Ramos (cell line): ENCODE measurements around the gene NRG3.

Experiments used
- in situ Hi-C: fragments of 300-500 bp; cut with MboI; formaldehyde crosslinking; loops from one replicate; pipeline ENCODE4 v1.14.3; 2022; ENCODE audit warnings: low sequenced_read_pairs; ENCODE audit not compliant: unreplicated experiment

The NRG3 gene

DNA sequence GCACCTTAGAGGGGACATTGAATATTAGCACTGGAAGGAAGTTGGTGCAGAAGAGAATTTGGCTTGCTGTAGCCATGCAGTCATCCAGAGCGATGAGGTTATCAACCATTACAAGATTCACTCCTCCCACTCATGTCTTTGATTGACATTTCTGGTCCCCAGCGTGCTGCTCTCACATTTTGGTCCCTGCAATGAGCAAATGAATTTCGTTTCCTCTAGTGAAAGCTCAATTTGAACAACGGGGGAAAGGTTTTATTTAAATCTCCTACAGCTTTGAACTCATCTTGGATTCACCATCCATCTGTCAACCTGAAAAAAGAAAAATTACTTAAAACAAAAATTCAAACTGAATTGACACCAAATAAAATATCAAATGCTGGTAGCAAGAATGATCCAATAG is 975.2 kb downstream of the NRG3 start:
- in situ Hi-C loops: no loop called here

DNA sequence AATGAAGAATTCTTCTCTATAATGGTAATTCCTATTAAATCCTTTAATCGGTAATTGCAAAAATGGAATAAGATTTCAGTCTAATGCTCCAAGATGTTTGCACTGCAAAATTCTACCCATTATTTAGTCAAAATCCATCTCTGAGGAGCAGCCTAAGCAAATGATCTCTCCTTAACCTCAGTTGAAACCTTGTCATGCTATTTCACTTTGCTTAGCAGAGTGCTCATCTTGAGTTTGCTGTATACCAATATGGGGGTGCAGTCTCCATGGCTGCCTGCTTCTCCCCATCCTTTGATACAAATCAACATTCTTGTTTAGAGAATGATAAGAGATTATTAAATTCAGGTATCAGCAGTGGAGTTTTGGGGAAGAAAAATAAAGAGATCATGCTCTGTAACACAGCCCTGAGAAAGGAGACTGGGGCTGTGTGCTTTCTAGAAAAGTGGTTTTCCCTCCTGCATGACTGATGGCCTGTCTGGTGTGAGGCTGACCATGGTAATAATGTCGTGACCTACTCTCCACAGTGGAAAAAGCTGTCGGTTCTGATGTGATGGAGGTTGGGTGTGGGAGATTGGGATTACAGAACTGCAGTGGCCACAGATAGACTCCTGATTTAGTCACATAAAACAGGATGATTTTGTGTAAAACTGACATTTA is 982.1 kb downstream of the NRG3 start:
- in situ Hi-C loops: no loop called here

DNA sequence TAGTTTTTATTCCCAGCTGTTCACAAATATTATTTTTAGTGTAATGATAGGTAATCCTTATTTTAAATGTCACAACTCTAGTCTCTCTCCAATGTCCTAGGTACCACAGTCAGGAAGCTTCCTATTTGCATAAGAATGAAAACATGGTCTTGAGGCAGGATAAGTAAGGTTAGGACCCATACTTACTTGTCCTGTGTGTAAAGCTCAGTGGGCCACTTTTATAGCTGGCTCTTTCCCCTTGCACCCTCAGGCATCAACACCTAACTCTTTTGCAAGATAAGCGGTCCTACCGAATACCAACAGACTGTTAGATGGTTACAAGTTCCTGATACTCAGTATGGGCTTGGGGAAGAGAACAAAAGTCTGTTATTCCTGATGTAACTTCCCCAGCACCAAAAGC is 986.9 kb downstream of the NRG3 start:
- in situ Hi-C loops: no loop called here

DNA sequence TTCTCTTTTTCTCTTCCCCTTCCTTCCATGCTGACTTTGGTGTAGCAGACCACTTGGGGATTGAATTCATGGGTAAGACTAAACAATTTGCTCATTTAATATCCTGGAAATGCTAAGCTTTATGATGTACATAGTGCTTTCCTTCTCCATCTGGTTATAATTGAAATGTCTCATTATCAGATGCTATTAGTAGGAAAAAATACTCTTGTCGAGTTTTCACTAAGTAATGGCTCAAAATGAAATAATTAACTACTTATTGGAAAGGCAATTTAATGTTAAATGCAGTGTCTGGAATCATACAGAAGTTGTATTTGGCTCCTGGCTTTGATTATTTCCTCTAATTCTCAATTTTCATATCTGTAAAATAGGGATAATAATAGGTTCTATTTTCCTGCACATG is 990.4 kb downstream of the NRG3 start:
- in situ Hi-C loops: no loop called here

DNA sequence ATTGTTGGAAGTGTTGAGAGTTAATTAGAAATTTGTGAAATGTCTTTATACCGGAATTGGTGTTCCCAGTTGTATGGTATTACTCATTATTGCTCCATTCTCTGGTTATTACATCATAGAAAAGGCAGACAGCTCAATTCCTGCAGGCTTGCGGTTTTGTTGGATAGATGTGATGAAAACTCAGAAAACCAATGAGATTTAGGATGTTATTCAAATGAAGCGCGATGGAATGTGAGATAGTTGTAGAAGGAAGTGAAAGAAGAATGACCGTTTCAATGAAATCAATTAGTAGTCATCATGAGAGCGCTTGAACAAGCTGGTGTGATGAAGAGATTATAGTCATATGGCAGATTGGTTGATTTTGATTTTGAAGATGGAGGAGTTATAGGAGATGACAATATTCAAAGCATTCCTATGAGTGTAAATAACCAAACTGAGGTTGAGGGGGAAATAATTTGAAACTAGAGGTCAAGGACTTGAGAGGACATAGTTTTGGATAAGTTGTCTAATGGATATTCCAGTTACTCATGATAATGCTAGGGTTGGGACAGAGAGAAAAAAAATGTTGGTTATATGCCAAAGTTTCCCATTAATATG is 991.5 kb downstream of the NRG3 start:
- in situ Hi-C loops: no loop called here

DNA sequence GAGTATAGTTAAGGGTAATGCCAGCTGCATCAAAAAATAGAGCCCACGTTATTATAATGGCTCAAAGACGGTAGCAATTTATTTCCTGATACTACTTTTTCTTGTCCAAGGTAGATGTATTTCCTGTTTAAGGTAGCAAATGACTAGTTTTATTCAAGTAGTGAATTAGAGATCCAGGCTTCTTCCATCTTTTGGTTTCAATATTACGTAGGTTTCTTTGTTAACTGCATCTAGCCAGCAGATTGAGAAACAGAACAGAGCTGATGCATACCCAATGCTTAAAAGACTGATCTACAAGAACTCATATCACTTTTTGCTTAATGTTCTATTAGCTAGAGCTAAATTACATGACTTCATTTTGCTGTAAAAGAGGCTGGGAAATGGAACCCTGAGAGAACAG is 992.1 kb downstream of the NRG3 start:
- in situ Hi-C loops: no loop called here

DNA sequence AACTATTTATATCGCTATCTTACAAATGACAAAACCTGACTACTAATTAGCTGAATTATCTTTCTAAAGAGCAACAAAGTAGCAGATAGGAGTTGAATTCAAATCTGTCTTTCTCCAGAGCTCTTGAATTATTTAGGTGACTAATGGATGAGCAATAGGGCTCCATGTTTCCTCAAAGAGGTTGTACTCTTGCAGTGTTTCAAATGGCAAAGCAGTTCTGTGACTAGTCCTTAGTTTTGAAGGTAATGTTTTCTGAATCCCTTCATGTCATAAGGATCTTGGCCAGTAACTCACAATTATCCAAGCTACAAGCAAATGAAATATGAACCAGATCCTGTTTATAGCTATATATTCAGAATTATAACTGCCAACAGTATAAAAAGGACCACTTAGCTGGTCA is 999.7 kb downstream of the NRG3 start:
- in situ Hi-C loops: no loop called here

DNA sequence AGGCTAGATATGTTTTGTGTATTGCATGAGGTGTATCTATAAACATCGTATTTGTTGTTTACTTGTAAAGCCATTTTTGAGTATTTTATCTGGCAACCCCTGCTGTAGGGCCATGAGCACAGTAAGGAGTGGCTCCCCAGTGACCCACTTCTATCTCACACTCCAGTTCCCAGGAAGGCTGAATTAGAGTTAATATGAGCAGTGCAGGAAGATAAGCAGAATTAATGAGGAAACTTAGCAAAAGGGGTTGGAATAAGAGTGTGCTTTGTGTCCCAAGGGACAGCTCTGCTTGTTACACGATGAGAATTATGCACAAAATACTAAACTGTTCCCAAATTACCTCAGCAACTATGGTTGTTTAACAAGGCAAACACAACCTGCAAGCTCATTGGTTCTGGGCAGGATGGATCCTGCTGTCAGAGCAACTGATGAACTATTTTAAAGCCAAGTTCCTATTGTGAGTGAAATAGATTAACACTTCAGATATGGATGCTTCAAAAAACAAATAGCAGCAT is 1005.8 kb downstream of the NRG3 start:
- in situ Hi-C loops: no loop called here

DNA sequence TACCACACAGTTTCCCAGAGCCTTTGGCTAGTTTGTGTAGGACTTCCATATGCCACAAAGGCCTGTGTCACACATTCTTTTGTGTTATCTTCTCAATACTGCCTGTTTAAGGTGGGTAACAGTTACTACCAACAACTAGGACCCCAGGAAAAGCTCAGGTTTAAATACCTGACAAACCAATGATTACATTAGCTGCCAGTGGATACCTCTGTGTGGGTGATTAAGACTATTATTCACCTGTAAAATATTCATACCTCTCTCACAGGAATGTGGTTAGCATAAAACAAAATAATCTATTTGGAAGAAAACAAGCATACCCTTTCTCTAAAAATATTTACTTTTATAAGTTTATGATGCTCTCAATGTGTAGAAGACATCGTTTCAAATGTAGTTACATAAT is 1007.7 kb downstream of the NRG3 start:
- in situ Hi-C loops: no loop called here

DNA sequence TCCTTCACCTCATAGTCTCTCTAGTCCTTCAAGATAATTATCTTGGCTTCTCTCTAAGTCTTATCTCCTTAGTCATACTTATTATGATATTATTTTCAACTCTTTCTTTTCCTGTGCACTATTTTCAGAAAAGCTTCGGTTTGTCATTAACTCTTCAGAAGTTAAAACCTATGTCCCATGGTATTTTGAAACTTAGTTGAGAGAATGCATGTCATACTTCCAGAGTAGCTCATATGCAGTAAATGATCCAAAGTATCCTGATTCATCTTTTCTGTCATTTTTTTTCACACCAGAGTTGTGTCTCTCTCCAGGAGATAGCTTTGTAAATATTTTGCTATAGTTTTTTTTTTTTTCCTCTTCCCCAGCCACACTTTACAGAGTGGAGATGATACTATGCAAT is 1008.6 kb downstream of the NRG3 start:
- in situ Hi-C loops: no loop called here

DNA sequence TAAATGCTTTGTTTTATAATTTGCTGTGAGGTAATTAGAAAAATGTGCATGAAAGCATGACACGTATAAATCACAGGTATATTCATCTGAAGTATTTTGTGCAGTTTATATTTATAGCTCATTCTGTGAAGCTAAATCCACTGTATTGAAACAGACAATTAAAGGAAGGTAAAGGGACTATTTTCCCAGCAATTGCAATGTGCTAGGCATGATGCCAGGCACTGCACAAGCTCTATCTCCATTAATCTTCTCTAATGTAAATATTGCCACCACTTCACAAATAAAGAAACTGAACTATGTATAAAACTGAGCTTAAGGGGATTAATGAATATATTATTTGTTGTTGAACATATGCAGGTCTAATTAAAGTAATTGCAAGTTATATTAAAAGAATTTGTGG is 1012.5 kb downstream of the NRG3 start:
- in situ Hi-C loops: no loop called here

DNA sequence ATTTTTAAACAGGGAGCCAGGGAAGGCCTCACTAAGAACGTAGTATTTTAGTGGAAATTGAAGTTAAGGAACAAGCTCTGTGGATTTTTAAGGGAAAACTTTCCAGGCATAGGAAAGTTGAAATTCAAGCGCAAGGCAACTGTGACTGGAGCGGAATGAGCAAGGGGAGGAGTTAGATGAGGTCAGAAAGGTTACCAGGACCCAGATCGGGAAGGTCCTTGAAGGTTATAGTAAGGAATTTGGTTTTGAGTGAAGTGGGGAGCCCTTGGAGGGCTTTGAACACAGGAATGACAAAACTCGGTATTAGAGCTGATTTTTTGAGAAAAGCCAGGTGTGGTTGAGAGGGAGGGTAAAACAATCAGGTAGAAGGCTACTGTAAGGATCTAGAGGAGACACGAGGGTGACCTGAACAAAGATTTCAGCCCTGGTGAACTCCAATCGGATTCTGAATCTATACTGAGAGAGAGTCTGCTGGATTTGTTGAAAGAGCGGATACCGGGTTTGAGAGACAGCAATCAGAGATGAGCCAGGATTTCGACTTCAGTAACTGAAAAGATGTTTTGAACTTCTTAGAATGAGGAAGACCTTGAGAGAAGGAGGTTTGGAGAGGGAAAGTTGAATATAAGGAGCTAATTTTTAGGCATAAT is 1013.9 kb downstream of the NRG3 start:
- in situ Hi-C loops: no loop called here

DNA sequence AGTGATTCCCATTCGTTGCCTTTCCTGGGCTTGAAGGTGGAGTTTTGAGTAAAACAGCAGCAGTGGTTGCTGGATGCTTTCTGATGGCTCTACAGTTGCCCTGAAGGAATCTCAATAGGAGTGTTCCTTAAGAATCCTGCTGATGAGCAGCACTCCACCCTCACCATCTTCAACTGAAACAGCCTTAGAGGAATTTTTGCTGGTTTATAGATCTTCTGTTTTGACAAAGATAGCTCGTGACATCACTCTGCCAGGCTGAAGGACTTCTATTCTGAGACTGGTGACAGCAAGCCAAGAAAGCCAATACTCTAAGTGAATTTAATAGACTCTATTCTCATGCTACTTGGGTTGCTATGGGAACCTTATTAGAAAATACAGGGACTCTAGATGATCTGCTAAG is 1014.7 kb downstream of the NRG3 start:
- in situ Hi-C loops: no loop called here

DNA sequence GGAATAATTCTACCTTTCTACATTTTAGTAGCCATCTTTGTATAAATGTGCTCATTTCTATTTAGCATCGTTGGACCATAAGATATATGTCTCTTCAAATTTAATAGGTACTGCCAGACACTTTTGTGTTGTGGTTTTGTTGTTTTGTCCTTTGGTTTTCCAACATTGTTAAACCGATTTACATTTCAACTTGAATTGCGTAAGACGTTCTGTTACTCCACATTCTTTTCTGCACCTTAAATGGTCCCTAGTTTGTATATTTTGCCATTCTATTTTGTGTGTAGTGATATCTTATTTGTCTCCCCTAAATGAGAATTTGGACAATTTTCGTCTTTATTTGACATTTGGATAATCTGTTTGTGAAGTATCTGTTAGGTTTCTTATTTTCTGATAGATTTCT is 1015.6 kb downstream of the NRG3 start:
- in situ Hi-C loops: no loop called here

DNA sequence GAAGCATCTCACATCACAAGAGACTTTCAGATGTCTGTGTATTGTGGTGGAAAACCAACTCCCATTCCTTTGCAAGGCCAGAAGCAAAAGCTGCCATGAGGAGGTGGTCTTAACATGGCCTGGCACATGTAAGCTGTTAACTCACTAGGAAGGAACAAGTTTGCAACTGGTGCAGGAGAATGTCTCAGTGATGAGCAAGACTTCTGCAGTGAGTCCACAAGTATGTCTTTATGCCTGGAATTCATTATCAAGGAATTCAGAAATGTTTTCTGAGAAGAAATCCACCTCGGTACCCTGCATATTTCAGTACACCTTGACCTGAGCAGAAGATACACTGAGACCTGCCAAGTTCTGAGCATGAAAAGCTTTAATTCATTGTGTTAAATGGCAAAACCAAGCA is 1033.1 kb downstream of the NRG3 start:
- in situ Hi-C loops: no loop called here

DNA sequence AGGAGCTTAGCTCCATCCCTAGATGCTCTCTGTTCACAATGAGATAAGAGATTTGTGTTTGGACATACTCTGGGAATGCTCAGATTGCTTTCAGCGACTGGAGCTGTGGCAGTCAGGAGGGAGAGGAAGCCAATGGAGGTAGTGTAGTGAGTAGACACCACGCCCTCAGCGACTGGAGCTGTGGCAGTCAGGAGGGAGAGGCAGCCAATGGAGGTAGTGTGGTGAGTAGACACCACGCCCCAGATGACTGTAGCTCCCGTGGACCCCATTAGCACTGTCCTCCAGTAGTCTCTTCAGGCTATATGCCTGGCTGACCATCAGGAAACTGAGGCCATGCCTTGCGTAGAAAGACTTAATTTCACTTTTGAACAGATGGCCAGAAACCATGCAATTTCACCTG is 1033.8 kb downstream of the NRG3 start:
- in situ Hi-C loops: no loop called here

DNA sequence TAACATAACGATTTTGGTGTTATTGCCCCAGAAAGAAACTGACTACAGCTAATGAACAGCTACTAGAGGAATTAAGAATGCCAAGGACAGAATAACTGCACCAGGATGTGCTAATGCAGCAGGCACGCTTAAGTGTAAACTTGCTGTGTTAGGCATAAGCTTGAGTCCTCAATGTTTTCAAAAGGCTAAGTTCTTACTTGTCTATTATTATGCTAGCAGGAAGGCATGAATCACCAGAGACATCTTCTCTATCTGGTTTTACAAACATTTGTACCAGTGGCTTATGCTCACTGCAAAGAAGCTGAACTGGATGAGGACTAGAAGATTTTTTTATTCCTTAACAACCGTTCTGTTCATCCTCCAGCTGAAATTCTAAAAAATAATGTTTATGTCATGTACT is 1035.3 kb downstream of the NRG3 start:
- in situ Hi-C loops: no loop called here

DNA sequence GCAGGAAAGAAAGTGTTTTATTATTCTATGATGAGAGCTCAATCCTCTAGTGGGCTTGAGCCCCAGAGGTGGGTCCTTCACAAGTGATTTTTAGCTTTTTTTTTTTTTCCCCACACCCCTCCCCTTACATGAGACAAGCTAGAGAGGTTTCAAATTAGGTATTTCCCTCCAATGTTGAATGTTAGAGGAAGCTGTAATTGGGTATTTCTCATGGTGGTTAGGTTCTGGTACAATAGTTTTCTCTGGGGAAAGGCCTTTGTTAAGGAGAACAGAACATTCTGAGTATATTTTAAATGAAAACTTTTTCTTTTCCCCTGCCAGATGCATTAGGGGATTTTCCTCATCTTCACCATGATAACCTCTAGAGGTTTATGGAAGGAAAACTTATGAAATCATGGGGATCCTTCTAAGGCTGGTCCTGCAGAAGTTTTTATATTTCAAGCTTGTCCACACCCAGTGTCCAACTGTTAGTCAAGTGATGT is 1039.7 kb downstream of the NRG3 start:
- in situ Hi-C loops: no loop called here

DNA sequence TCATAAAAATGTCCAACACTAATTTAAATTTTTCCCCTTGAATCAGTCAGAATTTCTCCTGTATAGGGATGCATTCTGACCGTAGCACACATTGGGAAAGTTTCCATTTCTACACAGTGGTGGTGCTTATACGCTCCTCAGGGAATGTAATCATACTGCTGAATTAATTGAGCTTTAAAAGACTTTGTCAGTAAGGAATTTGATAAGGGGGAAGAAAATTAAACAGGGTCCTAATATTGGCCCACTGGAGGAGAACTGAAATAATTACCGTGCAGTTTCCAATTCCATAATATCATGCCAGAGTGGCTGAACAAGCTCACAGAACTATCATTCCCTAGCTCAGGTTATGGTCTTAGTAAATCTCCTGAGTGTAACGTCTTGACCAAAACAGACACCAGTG is 1041.9 kb downstream of the NRG3 start:
- in situ Hi-C loops: no loop called here

DNA sequence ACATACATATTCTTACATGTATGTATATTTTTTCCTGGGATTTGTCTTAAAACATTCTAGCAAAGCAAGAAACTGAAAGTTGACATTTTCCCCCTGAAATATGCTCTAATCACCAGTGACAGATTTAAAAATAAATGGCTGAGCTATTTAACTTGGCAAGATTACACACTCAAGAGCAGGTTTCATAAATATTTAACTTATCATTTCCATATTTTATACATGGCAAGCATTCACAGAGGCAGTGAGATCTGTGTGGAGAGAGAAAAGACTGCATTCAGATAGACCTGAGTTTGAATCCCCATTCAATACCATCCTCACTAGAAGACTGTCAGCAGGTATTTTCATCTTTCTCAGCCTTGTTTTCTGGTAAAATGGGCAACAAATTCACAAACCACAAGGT is 1043.0 kb downstream of the NRG3 start:
- in situ Hi-C loops: no loop called here

DNA sequence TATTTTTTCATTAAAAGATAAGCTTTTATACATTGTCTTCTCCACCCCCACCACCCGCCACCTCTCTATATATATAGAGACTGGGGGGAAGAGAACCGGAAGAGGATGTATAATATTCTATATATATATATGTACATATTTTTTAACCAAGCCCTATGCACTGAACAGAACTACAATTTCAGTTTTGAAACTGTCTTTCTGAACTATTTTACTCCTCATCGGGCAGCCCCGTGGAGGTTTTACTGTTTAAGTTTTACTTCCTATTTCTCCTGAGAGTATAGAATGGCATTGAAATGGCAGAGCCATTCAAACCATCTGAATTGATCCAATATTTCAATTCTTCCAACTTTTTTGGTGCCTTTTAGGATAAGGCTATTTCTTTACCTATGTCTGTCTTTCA is 1047.1 kb downstream of the NRG3 start:
- in situ Hi-C loops: no loop called here

DNA sequence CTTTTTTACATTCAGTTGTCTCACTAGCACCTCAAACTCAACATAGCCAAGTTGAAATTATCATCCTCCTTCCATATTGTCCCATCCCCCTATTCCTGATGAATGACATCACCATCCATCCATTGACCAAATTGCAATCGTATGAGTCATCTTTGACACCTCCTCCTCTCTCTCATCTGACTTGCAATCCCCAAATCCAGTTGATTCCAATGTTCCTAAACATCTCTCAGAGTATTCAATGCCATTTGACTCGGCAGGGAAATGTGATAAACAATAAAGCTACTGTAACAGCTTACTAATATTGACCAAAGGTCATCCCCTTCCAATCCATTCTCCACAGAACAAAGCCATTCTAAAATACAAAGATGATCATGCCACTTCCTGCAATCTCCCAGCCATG is 1047.8 kb downstream of the NRG3 start:
- in situ Hi-C loops: no loop called here
